22Rv1 (cell line): ENCODE data around the gene TBX5.

Source experiments
- H3K27ac ChIP-seq: fragments of 450-650 bp; 2 replicates; pipeline ENCODE4 v1.5.1; 2017
- ZFX ChIP-seq: fragments of 450-650 bp; IDR thresholded peaks from 2 replicates; pipeline ENCODE4 v1.6.1; 2017; ENCODE audit warnings: antibody characterized with exemption, borderline replicate concordance
- TF ChIP-seq, protein P1 (sequence below): fragments of 450-650 bp; IDR thresholded peaks from 2 replicates; pipeline ENCODE4 v1.5.1; 2017; ENCODE audit warnings: mild to moderate bottlenecking

The TBX5 gene

GRCh38 chr12:114408886-114409851 is 3.2 kb upstream of the TBX5 start:
- H3K27ac ChIP-seq, result no peak overlapping the region

DNA sequence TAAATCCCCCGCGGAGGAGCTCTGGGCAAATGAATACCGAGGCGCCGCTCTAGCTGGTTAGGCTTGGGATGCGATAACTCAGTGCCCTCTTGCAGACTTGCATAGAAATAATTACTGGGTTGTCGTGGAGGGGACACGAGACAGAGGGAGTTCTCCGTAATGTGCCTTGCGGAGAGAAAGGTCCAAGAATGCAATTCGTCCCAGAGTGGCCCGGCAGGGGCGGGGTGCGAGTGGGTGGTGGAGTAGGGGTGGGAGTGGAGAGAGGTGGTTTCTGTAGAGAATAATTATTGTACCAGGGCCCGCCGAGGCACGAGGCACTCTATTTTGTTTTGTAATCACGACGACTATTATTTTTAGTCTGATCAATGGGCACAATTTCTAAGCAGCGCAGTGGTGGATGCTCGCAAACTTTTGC is 2.5 kb upstream of the TBX5 start:
- no peak for TF ChIP-seq ZFX
- TF ChIP-seq, protein P1, sequence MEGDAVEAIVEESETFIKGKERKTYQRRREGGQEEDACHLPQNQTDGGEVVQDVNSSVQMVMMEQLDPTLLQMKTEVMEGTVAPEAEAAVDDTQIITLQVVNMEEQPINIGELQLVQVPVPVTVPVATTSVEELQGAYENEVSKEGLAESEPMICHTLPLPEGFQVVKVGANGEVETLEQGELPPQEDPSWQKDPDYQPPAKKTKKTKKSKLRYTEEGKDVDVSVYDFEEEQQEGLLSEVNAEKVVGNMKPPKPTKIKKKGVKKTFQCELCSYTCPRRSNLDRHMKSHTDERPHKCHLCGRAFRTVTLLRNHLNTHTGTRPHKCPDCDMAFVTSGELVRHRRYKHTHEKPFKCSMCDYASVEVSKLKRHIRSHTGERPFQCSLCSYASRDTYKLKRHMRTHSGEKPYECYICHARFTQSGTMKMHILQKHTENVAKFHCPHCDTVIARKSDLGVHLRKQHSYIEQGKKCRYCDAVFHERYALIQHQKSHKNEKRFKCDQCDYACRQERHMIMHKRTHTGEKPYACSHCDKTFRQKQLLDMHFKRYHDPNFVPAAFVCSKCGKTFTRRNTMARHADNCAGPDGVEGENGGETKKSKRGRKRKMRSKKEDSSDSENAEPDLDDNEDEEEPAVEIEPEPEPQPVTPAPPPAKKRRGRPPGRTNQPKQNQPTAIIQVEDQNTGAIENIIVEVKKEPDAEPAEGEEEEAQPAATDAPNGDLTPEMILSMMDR, result no peak
- no peak overlapping the region for H3K27ac ChIP-seq

More at GRCh38 chr12:114408886-114409851, 3.2 kb upstream of the TBX5 start:
- no peak for TF ChIP-seq ZFX
- TF ChIP-seq, protein P1, result no peak

DNA sequence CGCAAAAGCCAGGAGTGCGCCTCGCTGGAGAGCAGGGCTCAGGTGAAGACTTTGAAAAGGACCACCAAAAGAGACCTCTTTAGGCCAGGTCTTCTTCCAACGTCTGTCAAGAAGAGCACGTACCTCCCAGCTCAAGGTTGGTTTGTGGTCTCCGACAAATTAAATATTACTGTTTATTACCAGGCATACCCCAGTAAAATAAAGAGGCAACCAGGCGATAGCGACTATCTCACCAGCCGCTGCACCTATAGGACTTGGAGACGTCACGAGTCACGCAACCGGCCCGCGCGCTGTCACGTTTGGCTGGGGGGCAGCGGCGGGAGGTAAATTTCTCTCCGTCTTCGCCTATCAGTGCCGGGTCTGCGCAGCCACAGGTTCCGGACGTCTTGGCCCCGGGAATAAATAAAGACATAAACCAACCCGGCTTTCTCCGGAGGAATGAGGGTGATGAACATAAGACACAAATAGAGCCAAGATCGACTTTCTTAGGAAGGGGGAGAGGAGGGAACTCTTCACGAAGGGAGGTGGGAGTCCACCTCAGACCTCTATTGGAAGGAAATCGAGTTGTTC is 2.0 kb upstream of the TBX5 start:
- TF ChIP-seq, protein P1, result no peak
- TF ChIP-seq ZFX, result no peak
- no peak overlapping the region for H3K27ac ChIP-seq

- TF ChIP-seq, protein P1, result no peak
- no peak for TF ChIP-seq ZFX
Observed at GRCh38 chr12:114406984-114407841, 1.3 kb upstream of the TBX5 start.

DNA sequence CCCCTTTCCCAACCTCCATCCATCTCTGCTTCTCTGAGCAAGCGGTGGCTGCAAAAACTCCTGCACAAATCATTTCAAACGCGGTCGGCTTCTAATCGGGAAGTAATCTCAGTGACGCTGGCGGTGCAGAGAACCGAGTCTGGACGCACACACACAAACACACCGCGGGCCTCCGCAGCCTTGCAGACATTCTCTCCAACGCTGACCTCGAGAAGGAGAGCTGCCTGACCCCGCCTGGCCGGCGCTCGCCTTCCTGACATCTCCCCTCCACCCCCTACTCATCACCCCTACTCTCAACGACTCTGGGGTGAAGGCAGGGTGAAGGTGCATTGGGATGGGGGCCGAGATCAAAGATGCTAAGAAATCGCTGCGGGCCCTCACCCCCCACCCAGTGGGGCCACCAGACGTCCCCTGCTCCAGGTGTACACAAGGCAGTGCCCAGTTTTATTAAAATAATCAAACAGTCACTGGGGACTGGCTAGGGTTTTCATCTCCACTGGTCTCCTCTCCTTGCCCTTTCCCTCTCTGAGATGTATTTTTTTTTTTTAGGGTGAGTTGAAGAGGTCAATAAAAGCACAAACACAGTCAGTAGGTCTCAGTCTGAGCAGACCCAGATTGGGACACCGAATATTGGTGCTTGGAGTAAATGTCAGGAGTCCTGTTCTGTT is 506 bp upstream of the TBX5 start:
- no peak overlapping the region for H3K27ac ChIP-seq
- no peak for TF ChIP-seq ZFX
- TF ChIP-seq, protein P1, result no peak

More at GRCh38 chr12:114406984-114407841, 1.3 kb upstream of the TBX5 start:
- no peak overlapping the region for H3K27ac ChIP-seq

DNA sequence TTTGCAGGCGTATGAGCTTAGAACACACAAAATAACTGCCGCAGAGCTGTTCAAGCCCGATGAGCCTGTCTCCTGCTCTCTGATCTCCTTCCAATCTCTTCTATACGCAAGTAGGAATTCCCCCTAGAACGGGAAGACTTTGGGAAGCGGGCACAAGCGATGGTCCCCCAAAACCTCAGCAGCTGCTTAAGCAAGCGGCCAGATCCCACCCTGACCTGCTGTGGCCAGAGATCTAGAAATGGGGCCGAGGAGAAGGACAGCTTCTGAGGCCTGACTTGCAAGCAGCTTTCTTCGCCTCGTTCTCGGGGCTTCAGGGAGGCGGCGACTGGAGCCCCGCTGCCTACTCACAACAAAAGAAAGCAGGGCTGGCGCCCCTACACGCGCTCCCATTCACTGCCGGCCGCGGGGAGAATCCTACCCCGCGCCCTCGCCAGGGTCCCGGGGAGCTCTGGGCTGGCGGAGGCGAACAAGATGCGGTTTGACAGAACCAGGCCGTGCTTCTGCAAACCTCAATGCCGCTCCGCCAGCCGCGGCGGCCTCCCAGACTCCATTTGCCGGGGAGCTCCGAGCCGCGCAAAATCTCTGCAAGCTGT is 922 bp downstream of the TBX5 start:
- no peak overlapping the region for H3K27ac ChIP-seq
- no peak for TF ChIP-seq ZFX
- TF ChIP-seq, protein P1, result 0 out of 2 replicates have a peak, but pooled peaks have one; percentile 4
